Activated T-cell treated with anti-CD3 and anti-CD28 coated beads, Interleukin-2, amount 50 U/mL, for 4 hours (primary cell): ENCODE results near the gene SCGB3A2. TPM values are rescaled to one million over a fixed set of nuclear protein-coding genes. Genes with fewer than 3 reads are reported as not detected.

ENCODE experiments used
- total RNA-seq, 3 donors: library from RNA; stranded (reverse); gene quantifications; one replicate each; pipeline ENCODE4 v1.2.1, GENCODE V29; 2021

SCGB3A2 gene
- total RNA-seq, 3 donors from 2014 or later, result 0.90 TPM; not detected in 2

Other genes starting within 250 kb of the SCGB3A2 start
- gene JAKMIP2, start 96.0 kb upstream of the SCGB3A2 start, total RNA-seq, result 1 to 10 TPM in 1 of 3 donors, under 1 TPM in 2; 0.56 to 1.3 (median 0.76) TPM
- 1 to 10 TPM; 1.5 to 4.7 (median 2.0) TPM for gene SPINK1, start 47.0 kb upstream of the SCGB3A2 start, total RNA-seq
- not detected for gene C5orf46, start 27.8 kb downstream of the SCGB3A2 start, total RNA-seq
- not detected for gene SPINK5, start 185.3 kb downstream of the SCGB3A2 start, total RNA-seq